Measurements from ENCODE around the gene TSFM. TPM values are rescaled to one million over a fixed set of nuclear protein-coding genes. Genes with fewer than 3 reads are reported as not detected.

The TSFM gene
- total RNA-seq, 2 experiments from 2014 or later = 46.3 to 47.3 TPM

GRCh38 chr12:57844709-57845477 lies 62.3 kb downstream of the TSFM start:
- intact Hi-C loops (cut with micrococcal nuclease) = no loop called here
- H3K4me1 Mint-ChIP-seq (ENCODE audit: low read depth) = peaks cover 56% of the 10 kb centered on the region
- ATAC-seq = peak; percentile 29

GRCh38 chr12:57845478-57846284 lies 63.1 kb downstream of the TSFM start:
- Mint-ChIP-seq H3K4me3 (peak overlapping the region; percentile 81), H3K9me3 (no peaks in the 10 kb centered on the region), H3K27me3 (no peaks in the 10 kb centered on the region), H3K36me3 (ENCODE audit: low read depth) (peaks cover 4% of the 10 kb centered on the region), H3K27ac (peak overlapping the region; percentile 92), H3K4me1 (ENCODE audit: low read depth) (peaks cover 50% of the 10 kb centered on the region)
- no peak for TF ChIP-seq CTCF (IDR thresholded peaks at IDR 0.05)
- intact Hi-C loops (cut with micrococcal nuclease) = no loop called here
- DNase-seq (peak; percentile 79), ATAC-seq (peak; percentile 38)
- ChIA-PET CTCF (interaction anchor here (0.7 to 7.2 kb wide), 9 partner anchors 10 to 86 kb away, joined by 3 to 61 read pairs (median 9); partner anchors contain the start of gene TSFM), POLR2A (interaction anchor here (0.7 to 7.3 kb wide), 11 partner anchors 10 to 96 kb away, joined by 3 to 84 read pairs (median 4); partner anchors contain the start of genes ATP23 and TSFM)

More at GRCh38 chr12:57844709-57845477, 62.3 kb downstream of the TSFM start:
- Mint-ChIP-seq H3K27ac (peak overlapping the region; percentile 92), H3K27me3 (no peaks in the 10 kb centered on the region), H3K9me3 (no peaks in the 10 kb centered on the region), H3K4me3 (peak overlapping the region; percentile 81), H3K36me3 (ENCODE audit: low read depth) (peaks cover 4% of the 10 kb centered on the region)
- POLR2A ChIA-PET = interaction anchor here (0.6 to 7.3 kb wide), 13 partner anchors 10 to 96 kb away, joined by 3 to 84 read pairs (median 4); partner anchors contain the start of genes ATP23, EEF1AKMT3, METTL1 and TSFM
- CTCF ChIA-PET = interaction anchor here (1.2 to 7.2 kb wide), 9 partner anchors 9 to 86 kb away, joined by 3 to 61 read pairs (median 16); partner anchors contain the start of genes AVIL and TSFM
- DNase-seq = peak; percentile 65
- TF ChIP-seq CTCF (IDR thresholded peaks at IDR 0.05) = no peak

DNA sequence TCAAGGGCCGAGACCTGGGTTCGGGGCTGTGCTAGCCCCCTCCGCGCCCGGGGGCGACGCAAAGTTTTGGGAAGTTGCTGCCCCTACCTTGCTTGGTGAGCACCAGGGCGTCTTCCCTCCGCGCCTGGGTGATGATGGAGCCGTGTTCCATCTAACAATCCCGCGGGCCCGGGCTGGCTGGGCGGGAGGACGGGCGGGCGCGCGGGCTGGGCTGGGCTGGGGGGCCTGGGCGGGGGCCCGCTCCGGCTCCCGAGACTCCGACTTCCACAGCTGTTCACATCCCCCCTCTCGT lies 63.6 kb downstream of the TSFM start:
- Mint-ChIP-seq H3K4me3 (peak overlapping the region; percentile 81), H3K9me3 (no peaks in the 10 kb centered on the region), H3K4me1 (ENCODE audit: low read depth) (peaks cover 49% of the 10 kb centered on the region), H3K36me3 (ENCODE audit: low read depth) (peaks cover 4% of the 10 kb centered on the region), H3K27me3 (peaks cover 3% of the 10 kb centered on the region), H3K27ac (peak overlapping the region; percentile 92)
- ChIA-PET POLR2A (interaction anchor here (0.5 to 7.3 kb wide), 10 partner anchors 11 to 209 kb away, joined by 3 to 84 read pairs (median 4); partner anchors contain the start of genes ATP23 and TSFM), CTCF (interaction anchor here (0.7 to 7.2 kb wide), 6 partner anchors 10 to 63 kb away, joined by 3 to 61 read pairs (median 12); partner anchors contain the start of gene TSFM)
- TF ChIP-seq CTCF (IDR thresholded peaks at IDR 0.05) = no peak
- ATAC-seq (peak; percentile 11), DNase-seq (peak; percentile 58)
- intact Hi-C loops (cut with micrococcal nuclease) = no loop called here

DNA sequence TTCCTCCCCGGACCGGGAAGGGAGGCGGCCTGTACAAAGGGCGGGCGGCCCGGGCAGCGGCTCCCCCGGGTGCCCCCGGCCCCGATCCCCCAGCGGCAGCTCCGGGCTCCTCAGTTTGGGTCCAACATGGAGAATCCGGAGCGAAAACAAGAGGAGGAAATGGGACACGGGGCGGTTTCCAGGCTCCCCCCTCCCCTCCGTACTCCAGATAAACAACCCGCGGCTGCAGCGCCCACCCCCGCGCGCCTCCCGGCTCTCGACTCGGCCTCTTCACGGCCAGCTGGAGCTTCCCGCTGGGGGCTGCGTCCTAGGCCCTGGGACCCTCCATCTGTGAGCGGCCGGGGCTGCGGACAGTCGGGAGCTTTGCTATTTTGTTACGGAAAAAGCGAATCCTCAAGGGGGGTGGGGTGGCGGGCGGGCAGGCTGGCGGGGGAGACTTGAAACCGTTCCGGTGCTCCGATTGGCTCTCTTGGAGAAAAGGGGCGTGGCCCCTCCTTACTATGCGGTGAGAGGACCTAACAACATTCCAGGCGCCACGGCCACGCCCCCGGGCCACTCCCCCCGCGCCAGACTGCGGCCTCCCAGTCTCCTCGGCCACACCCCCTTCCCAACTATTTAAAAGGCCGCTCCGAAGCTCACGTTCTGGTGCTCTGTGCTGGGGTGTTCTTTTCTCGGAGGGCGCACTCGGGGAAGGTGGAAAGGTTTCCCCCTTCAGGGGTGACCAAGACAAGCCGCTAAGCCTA lies 64.2 kb downstream of the TSFM start, which contains the start of gene CTDSP2:
TSS of gene CTDSP2 (minus strand) at position 153 of the 743 bp plus-strand sequence. CDS start 294 bp downstream, outside the sequence.
- Mint-ChIP-seq H3K36me3 (ENCODE audit: low read depth) (peaks cover 4% of the 10 kb centered on the region), H3K4me1 (ENCODE audit: low read depth) (peaks cover 49% of the 10 kb centered on the region), H3K27me3 (peaks cover 8% of the 10 kb centered on the region), H3K4me3 (peak within 1 kb of the TSS; percentile 81), H3K27ac (peak within 1 kb of the TSS; percentile 92), H3K9me3 (no peaks in the 10 kb centered on the region)
- TF ChIP-seq CTCF (IDR thresholded peaks at IDR 0.05) = no peak
- intact Hi-C loops (cut with micrococcal nuclease) = no loop called here
- ChIA-PET CTCF (interaction anchor here (0.7 to 7.2 kb wide), 5 partner anchors 11 to 64 kb away, joined by 3 to 61 read pairs (median 16); partner anchors contain the start of gene TSFM), POLR2A (interaction anchor here (0.5 to 7.3 kb wide), 10 partner anchors 11 to 210 kb away, joined by 3 to 84 read pairs (median 4); partner anchors contain the start of genes ATP23 and TSFM)
- peak; percentile 88 for DNase-seq
- ATAC-seq = peak; percentile 33

Small RNAs within 50 kb of the gene (microRNA-seq; reads per million reads assigned to microRNA genes)
- gene MIR26A2 (ENCODE audit: borderline microRNAs expressed, borderline replicate concordance) (253 reads per million, percentile 77 among the genes with 10 or more reads in this experiment), gene MIR6759 (ENCODE audit: borderline microRNAs expressed, borderline replicate concordance) (not detected)

Other genes with a start within 250 kb of the TSFM start
- 10 to 100 TPM; 66.2 to 68.6 TPM for gene DCTN2, start 235.6 kb upstream of the TSFM start, total RNA-seq
- gene KIF5A, start 232.7 kb upstream of the TSFM start, total RNA-seq = 1 to 10 TPM; 1.2 to 1.3 TPM
- 10 to 100 TPM; 10.7 to 12.3 TPM for gene PIP4K2C, start 191.6 kb upstream of the TSFM start, total RNA-seq
- 10 to 100 TPM; 13.7 to 15.1 TPM for gene DTX3, start 178.0 kb upstream of the TSFM start, total RNA-seq
- gene ARHGEF25, start 171.4 kb upstream of the TSFM start, total RNA-seq = 1 to 10 TPM; 1.1 to 1.2 TPM
- gene B4GALNT1, start 149.6 kb upstream of the TSFM start, total RNA-seq = 1 to 10 TPM in 1 of 2 experiments, under 1 TPM in 1; 0.61 to 1.4 TPM
- gene OS9, start 88.7 kb upstream of the TSFM start, total RNA-seq = 10 to 100 TPM; 53.0 to 56.3 TPM
- 10 to 100 TPM; 22.4 TPM for gene AGAP2, start 44.0 kb upstream of the TSFM start, total RNA-seq
- gene TSPAN31, start 37.7 kb upstream of the TSFM start, total RNA-seq = 1 to 10 TPM; 6.9 to 7.5 TPM
- 100 to 1,000 TPM; 218 to 221 TPM for gene CDK4, start 30.5 kb upstream of the TSFM start, total RNA-seq
- 10 to 100 TPM; 23.4 to 24.3 TPM for gene MARCHF9, start 27.7 kb upstream of the TSFM start, total RNA-seq
- gene CYP27B1, start 15.7 kb upstream of the TSFM start, total RNA-seq = 1 to 10 TPM; 7.6 to 7.9 TPM
- gene METTL1, start 10.7 kb upstream of the TSFM start, total RNA-seq = 10 to 100 TPM; 29.6 to 34.1 TPM
- gene EEF1AKMT3, start 10.2 kb upstream of the TSFM start, total RNA-seq = 1 to 10 TPM; 4.0 to 4.3 TPM
- gene AVIL, start 35.9 kb downstream of the TSFM start, total RNA-seq = under 1 TPM; 0.34 to 0.49 TPM
- gene CTDSP2, start 63.9 kb downstream of the TSFM start, total RNA-seq = 10 to 100 TPM; 67.1 to 67.2 TPM
- 10 to 100 TPM; 15.8 to 16.7 TPM for gene ATP23, start 158.8 kb downstream of the TSFM start, total RNA-seq